Raji (cell line): ENCODE measurements around the gene FAM53B.

Source experiments
- POLR2A ChIP-seq: IDR thresholded peaks from 2 replicates; pipeline ENCODE4 v1.6.1; 2011; ENCODE audit warnings: low read depth, low read length, control low read depth; ENCODE audit not compliant: insufficient read depth

Gene FAM53B

DNA sequence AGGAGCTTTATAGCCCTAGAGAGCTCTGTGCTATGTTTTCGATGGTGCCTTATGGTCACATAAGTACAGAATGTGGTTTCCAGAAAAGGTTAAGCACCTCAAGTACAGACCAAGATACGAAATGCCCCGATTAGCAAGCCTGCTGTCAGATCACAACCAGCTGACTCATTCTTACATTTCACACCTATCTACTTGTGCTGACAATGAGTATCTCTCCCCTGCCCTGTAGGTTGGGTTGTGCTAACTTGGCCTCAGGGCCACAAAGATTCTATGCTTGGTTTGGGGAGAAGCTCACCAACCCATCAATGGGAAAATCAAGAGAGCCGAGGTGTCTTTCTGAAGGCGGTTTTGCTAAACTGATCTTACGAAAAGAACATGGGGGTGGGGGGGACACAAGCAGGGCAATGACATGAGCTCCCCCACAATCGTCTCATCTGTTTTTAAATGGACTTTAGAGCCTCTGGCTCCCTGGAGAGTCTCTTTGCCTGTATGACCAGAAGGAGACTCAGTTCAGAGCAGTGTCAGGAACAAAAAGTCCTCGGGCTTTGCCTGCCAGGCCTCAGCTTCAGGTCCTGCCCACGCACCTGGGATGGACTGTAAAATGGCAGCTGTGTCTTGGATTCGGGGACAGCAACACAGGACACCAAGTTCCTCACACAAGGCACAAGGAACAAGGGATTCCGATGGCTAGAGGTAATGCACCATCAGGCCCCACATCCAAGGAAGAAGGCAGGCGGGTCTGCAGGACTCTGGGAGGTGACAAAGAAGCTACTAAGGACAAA, 55.1 kb downstream of the FAM53B start:
- TF ChIP-seq POLR2A: no peak

DNA sequence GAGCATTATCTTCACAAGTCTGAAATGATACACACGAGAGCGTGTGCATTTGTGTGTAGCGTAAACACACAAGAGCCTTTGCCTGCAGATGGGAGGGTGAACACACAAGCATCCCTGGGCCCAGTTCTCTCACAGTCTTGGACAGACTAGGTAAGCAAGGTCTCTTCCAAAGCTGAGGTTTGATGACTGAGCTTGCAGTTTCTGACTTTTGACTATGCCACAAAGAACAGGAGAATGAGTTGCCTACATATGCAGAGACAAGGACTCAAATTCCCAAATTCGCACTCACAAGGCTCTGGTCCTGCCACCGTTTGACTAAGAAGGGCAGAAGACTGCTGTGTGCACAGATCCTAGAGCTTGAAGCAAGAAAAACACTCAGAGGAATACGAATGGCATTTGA, 55.8 kb downstream of the FAM53B start:
- TF ChIP-seq POLR2A: no peak

DNA sequence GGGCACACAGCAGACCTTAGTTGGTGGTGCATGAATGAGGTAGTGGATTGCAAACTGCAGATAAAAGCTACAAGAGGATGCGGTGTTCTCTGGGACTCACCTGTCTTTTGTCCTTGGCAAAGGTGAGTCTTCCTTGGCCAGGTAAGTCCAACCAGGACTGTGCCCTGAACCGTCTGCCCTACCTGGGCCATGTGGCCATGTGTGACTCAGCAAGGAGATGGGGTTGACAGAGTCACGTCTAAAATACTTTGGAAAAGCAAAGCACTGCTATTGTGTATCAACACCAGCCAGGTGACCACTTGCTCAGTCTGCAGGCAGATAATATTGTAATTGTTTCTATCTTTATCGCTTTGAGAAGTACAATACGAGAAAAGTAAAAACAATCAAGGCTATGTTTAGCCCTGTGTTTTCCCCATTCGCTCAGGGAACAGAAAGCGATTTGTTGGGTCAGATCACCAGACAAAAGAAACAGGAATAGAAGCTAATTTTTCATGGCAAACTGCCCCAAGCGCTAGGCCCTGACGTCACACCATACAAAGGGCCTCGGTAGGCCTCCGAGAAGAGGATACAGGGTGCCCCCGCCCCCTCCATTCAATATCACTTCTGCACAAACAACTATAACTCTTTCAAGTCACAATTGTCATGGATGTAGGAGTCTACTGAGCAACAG, 57.3 kb downstream of the FAM53B start:
- no peak for TF ChIP-seq POLR2A

GRCh38 chr10:124685261-124685660, 58.9 kb downstream of the FAM53B start:
- TF ChIP-seq POLR2A: no peak

GRCh38 chr10:124683814-124684213, 60.4 kb downstream of the FAM53B start:
- no peak for TF ChIP-seq POLR2A

DNA sequence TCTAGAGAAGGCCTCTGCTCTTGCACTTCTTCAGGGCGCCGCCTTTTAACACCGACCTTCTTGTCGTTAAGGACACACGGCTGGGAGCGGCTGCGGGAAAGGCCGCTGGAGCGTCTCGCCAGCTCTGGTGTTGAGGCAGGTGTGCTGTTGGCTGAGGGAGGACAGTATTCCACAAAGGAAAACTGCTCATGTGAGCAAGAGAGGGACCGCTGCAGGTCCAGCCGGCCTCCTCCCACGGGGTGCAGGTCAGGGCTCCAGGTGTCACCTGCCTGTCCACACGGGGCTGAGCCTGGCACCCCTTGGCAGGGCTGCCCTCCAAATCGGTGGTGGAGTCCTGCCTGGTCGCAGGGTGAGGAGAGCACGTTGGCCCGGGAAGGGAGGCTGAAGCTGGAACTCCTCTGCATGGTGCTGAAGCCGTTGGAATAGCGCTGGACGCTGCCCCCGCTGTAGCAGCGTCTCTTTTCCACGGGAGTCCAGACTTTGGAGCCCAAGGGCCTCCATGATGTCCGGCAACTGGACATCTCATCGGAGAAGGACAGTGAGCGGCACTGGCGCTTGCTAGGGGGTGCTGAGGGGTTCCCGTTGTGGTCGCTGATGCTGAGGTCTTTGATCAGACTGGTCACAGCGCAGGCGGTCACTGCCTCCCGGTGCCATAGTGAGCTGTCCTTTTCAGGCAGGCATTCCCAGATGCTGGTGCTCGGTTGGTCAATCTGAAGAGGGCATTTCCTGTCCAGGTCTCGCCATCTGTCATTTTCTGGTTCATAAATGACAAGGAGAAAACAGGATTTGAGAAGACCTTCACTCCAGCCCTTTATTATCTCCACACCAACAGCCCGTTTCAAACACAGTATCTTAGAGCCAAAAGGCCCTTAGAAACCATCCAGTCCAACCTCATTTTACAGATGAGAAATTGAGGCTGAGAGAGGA, 62.3 kb downstream of the FAM53B start:
- no peak for TF ChIP-seq POLR2A

GRCh38 chr10:124681091-124681490, 63.1 kb downstream of the FAM53B start:
- TF ChIP-seq POLR2A: no peak

GRCh38 chr10:124680675-124681074, 63.5 kb downstream of the FAM53B start:
- no peak for TF ChIP-seq POLR2A

GRCh38 chr10:124679401-124679800, 64.8 kb downstream of the FAM53B start:
- no peak for TF ChIP-seq POLR2A

- no peak for TF ChIP-seq POLR2A
These were observed 65.5 kb downstream of the FAM53B start for GRCh38 chr10:124678557-124679240.

- no peak for TF ChIP-seq POLR2A
These were observed 66.2 kb downstream of the FAM53B start for GRCh38 chr10:124677749-124678556.

DNA sequence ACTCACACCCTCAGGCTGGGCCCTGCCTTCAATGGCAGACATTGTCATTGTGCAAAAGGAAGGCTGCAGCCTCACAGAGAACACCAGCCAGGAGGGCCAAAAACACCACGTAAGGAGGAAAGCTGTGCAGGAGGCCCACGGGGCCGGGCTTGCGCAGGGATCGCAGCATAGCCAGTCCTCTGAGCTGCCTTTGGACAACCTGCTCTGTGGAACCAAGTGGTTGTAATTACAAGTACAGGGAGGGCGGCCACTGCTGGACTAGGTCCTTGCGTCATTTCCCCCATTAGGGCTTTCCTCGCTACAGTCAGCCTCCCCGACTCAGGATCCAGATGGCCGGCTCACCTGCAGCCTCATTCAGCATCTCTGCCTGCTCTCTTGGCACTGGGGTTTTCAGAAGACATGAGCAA, 66.9 kb downstream of the FAM53B start:
- no peak for TF ChIP-seq POLR2A

- TF ChIP-seq POLR2A: no peak
These were observed 67.6 kb downstream of the FAM53B start for GRCh38 chr10:124676416-124677062.

DNA sequence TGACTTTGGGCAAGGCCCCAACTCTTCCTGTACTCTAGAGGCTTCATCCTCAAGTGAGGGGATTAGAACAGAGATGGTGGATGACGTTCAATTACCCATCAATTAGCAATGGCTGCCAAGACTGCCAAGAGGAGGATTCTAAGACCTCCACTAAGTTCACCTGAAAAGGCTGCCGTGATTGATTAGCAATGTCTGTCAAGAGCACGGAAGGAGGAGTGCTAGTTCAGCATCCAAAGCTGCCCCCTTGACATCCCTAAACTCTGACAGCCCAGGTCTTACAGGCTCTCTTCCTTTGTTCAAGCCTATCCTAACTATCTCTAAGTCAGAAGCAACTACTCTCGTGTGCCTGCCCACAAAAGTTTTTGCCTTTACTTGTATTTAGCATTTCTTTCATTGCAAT, 68.4 kb downstream of the FAM53B start:
- no peak for TF ChIP-seq POLR2A
